HG03045 (cell line): ENCODE measurements around the gene ARHGAP23.

ENCODE experiments used
- ATAC-seq: cut with Tn5 transposase; IDR thresholded peaks from one replicate; pipeline ENCODE4 v1.9.1; 2021; ENCODE audit warnings: mild to moderate bottlenecking, moderate library complexity; ENCODE audit not compliant: unreplicated experiment

The ARHGAP23 gene

DNA sequence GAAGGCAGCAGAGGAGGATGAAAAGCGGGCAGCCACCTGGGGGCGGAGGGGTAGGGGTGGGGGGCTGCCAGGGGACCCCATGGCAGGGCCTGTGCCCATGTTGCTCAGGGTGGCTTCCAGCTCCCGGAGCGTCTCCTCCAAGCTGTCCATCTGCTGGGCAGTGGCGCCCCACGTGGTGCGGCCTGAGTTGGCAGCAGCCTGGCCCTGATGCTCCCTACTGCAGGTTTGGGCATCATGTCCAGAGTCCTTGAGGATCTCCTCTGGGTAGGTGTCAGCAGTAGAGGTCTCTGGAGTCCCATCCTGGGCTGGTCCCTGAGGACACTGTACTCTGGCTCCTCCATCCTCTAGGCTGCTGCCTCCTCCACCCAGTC lies 116.6 kb downstream of the ARHGAP23 start:
- ATAC-seq = no peak

DNA sequence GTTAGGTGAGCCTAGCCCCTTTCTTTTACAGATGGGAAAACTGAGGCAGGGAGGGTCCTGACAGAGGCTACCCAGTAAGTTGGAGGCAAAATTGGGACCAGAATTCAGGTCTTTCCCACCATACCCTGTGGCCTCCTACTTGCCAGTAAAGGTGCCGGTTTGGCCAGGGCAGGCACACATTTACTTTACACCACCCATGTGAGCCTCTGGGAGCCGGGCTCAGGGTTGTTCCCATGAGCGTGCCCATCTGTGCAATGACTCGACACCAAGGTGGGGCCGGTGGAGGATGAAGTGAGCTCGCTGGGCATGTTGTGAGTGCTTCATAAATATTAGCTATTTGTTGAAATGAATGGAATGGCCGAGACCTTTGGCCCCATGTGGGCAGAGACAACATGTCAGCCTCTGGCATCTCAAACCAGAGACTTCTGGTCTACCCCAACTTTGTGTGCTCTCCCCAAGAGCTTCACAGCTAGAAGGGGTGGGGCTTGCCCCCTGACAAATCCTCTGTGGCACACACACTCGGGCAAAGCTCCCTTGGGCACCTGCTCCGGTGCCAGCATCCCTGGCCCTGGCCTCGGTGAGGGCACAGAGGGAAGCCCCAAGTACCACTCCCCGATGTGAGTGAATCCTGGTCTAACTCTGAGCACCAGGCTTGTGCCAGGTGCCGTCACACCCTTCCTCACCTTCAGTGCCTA lies 117.4 kb downstream of the ARHGAP23 start:
- no peak for ATAC-seq

DNA sequence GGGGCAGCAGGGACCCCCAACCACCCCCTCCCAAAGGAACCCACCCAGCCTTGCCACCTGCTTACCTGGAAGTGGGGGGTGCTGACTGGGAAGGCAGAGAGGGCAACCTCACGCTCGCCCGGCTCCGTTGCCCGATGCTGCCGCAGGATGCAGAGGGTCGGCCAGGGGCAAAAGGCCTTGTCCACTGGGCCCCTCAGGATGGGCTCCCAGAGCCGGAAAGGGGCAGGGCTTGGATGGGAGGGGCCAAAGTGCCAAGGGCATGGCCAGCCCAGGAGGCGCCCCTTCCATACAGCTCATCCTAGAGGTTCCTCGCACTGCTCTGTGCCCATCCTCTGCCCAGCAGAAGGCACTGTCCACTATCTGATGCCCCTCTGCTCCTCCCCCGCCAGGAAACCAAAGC lies 118.1 kb downstream of the ARHGAP23 start:
- ATAC-seq = no peak

DNA sequence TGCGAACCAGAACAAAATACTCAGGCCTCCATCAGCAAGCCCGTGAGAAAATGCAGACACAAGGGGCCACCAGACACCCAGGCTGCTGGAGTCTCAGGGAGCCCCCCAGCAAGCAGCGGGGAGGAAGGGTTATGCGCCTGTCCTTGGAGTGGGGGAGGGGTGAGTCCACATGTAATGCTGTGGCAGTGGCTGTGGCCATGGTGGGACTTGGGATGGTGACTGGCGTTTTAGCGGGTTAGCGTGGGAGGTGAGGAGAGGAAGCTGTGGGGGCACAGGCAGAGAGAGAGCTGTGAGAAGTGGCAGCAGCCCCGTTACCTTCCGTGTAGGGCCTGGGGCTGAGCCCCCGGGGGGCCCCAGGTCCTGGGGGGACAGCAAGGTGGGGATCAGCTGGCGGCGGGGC lies 119.2 kb downstream of the ARHGAP23 start:
- no peak for ATAC-seq

DNA sequence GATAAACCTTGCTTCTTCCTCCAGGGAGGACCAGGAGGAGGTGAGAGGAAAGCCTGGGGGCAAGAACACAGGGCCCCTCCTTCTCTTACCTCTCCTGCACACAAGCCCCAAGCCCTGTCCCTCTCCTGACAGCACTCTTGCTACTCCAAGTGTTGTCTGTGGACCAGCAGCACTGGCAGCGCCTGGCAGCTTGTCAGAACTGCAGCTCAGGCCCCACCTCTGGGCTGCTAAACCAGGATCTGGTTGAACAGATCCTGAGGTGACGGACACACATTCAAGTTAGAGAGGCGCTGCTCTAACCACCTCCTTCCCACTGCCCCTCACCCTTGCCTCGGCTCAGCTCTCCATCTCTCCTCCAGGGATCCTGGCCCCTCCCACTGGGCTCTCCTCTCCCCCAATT lies 121.0 kb downstream of the ARHGAP23 start:
- ATAC-seq = no peak

DNA sequence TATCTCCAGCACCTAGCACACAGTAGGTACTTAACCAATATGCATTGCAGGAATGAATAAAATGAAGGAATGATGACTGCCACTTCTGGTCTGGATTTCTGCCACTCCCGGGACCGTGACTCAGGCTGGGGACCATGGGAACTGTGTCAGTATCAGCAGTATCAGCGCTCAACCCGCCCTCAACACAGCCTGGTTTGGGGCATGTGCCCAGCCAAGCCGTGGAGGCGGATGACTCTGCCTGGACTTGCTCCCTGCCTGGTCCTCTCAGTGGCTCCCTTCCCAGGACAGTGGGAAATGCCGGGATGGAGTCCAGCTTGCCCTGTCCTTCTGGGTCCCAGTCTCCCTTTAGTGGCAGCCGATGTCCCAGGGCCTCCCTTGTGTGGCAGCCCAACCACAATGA lies 122.4 kb downstream of the ARHGAP23 start:
- ATAC-seq = no peak

DNA sequence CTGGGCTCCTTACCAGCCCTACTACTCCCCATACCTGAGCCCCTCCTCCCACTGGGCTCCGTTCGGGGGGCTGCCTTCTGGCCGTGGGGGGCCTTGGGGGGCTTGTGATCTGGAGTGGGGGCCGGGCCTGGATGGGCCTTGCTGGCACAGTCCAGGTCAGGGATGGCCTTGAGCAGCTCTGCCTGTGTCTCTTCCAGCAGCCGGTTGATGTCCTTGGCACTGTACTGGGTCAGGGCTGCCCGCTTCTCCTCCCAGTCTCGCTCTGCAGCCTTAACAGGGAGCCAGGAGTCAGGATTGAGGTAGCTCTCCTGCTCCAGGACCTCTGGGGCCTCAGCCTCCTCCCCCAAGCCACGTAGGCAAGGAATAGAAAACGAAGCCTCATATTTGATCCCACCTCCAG lies 122.9 kb downstream of the ARHGAP23 start:
- ATAC-seq = no peak

DNA sequence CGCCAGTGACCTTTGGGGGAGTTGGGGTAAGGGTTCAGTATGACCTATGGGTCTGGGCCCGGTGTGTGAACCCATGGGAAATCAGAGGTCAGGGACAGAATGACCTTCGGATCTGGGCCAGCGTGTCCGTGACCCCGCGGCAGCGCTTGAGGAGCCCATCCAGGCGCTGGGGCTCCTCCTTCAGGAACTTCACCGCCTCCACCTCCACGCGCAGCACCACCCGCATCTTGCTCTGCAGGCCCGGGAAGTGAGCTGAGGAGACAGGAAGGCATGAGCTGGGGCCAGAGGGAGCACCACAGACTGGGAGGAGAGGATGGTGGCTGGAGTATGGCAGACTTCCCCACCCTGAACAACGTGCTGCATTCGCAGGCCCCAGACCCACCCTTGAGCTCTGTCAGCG lies 124.1 kb downstream of the ARHGAP23 start:
- ATAC-seq = no peak

DNA sequence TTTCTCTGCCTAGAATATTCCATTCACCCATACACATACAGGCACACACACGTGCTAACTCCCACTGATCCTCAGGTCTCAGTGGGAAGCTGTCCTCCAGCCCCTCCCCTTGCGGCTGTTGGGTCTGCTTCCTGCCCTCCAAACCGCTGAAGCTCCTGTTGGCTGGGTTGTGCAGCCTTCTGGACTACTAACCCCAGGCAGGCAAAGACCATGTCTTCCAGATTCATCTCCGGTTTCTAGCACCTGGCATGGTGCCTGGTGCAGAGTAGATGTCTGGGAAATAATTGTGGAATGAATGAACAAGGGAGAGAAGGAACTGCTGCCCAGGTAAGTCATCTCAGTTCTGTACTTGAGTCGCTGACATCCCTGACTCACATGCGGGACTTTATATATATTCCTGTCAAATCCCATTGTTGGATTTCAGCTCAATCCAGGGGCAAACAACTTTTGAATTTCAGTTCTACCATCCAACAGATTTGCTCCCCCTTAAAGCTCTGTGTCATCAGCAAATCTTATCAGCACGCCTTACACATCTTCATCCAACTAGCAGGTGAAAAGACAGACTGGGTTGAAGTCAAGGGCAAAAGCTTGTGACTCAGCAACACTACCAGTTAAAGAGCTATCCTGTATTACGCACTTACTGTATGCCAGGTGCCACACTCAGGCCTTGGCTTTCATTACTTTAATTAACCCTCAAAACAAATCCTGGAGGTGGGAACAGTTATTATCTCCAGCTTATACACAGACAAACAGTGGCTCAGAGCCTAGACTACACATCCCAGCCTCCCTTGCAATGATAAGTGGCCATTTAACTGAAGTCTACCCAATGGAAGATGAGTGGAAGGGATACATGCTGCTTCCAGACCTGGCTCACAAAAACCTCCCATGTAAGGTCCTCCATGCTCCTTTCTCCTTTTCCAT lies 126.4 kb downstream of the ARHGAP23 start:
- no peak for ATAC-seq

DNA sequence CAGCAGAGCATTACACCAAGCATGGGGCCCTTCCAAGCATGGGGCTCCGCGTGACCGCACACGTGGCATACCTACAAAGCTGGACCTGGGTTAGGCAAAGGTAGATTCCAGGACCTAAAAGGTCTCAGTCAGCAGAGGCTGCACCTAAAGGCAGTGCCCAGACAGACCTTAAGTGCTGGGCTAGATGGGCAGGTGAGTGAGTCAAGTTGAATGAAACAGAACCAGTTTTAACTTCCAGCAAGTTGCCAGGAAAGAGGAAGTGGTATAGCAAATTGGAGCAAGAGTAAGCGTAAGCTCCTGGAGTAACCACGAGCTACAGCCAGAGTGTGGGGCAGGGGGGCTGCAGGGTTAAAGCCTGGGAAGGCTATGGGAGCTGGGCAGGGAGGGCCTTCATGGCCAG lies 128.0 kb downstream of the ARHGAP23 start:
- no peak for ATAC-seq

DNA sequence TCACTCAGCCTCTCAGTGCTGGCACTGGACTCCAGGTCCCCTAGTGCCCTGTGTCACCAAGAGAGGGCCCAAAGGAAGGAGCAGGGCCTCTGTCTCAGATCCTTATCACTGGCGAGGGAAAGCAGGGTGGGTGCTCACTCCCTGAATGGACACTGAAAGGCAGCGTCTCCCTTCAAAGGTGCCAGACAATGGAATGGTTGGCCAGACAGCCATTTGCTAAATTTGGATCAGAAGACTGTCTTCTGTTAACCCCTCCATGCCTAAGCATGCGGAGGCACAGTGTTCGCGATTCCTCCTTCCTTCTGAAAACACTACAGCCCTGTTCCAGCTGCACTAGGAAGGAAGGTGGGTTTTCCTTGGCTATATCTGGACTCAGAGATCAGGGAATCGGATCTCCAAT lies 129.1 kb downstream of the ARHGAP23 start:
- ATAC-seq = no peak

DNA sequence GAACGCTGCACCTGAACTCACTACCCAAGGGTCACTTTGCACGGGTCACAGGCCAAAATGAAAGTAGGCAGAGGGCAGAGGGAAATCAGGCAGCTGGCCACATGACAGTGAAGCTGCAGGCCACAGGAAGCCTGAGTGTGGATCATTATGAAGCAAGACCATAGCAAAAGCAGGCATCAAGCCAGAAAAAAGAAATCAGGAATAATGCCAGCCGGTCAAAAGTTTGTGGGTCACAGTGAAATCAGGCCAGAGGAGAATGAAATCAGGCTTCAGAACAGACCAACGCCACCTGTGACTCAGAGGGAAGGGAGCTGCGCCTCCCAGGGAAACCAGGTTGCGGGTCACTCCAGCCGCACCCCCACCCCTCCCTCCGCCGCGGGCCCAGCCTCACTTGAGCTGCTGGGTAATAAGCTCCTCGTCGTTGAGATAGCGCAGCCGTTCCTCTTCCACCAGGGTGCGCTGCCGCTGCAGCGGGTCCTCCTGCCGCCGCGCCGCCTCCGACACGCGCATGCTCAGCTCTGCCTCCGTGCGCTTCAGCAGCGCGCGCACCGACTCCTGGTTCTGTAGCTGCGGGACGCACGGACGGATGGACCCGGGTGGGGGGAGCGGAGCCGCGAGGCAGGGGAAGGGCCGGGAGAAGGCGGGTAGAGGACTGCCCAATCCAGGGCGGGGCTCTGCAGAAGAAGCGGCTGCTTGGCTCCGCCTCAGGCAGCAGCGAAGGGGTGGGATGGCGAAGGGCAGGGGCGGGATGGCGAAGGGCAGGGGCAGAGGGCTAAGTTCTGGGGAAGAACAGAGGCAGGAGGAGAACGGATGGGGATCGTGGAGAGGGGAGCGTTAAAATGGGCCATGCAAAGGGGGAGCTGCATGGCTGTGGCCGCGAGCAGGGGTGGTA lies 129.8 kb downstream of the ARHGAP23 start:
- peak; percentile 56 for ATAC-seq

DNA sequence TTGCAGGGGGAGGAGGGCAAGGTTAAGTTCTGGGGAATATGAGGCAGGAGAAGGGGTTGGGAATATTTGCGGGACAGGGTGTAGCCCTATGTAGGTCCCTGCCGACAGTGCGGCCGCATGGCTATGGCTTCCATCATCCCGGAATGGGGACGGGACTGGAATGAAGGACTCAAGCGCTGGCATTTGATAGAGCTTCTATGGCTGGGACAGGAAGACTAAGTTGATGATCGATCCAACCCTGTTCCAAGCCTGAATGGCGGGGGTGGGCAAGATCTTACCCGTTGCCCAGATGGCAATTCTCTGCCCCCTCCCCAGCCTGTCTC lies 130.4 kb downstream of the ARHGAP23 start:
- ATAC-seq = no peak

DNA sequence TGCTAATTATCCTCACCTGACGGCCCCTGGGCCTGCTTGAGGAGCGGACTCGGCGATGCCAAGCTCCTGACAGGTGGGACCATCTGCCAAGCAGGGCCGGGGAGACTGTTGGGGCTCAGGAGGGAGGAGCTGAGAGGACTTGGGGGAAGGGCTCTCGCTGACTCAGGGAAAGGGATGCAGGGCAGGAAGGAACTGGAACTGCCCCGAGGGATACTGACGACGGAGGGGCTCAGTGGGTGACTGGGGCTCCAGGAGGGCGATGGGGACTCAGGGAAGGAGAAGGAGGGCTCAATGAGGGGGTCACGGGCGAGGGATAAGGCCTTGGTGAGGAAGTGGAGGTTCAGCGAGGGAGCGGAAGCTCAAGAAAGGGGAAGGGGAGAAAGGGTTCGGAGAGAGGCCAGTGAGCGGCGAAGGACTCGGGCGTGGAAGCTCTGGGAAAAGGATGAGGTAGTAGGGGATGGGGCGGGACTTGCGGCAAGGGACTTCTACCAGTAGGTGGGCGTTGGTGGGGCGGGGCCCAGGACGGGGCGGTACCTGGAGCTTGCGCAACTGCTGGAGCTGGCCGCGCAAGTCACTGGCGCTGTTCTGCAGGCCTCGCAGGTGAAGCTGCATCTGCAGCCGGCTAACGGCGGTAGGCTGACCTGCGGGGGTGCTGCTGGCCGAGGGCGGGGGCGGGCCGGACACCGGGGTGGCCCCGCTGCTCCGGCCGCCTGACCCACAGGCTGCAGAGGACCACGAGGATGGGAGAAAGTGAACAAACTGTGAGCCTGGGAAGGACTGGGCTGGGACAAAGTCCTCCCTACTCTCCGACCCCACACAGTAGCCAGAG lies 131.0 kb downstream of the ARHGAP23 start:
- ATAC-seq = peak; percentile 64

DNA sequence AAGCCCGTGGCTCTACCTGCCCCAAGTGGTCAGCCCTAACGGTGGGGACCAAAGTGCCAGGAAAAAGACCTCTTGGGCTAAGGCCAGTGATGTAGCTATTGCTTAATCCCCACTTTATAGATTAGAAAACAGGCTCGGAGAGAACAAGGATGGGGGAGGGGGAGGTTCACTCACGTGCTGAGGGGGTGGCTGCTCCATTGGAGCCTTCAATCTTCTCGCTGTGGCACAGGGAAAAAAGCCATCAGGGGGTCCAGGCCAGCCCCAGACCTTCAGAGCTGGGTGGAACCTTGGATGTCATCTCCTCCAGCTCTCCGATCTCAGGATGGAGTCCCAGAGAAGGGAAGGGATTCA lies 131.6 kb downstream of the ARHGAP23 start:
- ATAC-seq = no peak

DNA sequence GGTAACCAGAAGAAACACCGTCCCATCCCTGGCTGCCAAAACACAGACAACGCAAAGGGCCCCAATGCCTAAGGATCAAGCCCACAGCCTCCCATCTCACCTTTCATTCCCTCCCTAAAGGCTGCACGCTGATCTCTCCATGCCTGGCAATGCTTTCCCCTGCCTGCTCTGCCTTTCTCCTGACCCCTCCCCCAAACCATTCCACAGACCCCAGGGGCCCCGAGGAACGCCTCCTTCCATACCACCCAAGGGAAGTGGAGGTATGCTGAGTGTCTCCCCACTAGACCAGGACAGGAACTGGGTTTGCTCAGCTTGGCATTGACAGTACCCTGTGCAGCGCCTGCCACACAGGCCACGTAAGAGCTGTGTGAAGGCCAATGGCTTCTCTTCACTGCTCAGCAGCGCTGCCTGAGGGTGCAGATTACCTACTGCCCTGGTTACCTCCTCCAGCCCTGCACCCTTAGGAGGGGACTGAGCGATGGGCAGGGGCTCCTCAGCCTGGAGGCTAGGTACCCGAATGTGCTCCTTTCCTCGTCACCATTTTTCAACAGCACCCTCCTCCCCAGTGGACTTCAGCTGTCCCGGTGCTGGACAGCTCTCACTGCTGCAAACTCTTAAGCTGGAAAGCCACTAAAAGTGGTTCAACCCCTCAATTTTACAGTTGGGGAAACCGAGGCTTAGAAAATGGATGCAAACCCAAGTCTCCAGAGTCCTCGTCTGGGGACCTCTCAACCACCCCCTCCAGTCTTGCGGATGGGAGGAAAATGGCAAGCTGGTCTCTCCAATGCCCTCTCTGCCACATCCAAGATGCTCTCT lies 132.4 kb downstream of the ARHGAP23 start:
- no peak for ATAC-seq

DNA sequence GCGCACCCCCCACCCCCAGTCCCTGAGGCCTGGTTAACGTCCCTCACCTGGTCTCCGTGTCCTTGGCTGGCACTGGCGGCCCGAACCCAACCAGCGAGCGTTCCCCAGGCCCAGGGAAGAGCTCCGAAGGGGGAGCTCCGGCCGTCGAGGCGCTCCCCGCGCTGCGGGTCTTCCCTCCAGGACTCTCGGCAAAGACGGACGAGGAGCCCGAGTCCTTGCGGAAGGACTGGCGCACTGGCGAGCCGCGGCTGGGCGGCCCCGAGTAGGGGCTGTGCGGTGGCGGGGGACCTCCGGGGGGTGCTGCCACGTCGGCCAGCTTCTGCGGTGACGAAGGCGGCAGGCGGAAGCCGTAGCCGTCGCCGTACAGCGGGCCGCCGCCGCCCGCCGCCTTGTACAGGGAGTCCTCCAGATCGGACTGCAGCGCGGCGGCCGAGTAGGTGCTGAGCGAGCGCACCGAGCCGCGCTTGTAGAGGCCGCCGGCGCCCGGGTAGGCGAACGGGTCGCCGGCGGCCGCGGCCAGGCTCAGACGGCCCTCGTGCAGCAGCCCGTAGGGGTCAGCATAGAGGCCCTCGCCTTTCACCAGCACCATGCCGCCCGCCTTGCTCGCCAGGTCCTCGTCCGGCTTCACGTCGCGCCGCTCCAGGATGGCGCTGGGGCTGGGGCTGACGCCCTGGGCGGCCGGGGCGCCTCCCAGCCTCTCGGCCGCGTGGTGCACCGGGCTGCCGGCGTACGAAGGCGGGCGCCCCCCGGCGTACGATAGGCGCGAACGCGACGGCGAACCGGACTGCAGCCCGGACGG lies 133.4 kb downstream of the ARHGAP23 start:
- ATAC-seq = no peak
